ENCODE results near the gene EXTL1.

Gene EXTL1

DNA sequence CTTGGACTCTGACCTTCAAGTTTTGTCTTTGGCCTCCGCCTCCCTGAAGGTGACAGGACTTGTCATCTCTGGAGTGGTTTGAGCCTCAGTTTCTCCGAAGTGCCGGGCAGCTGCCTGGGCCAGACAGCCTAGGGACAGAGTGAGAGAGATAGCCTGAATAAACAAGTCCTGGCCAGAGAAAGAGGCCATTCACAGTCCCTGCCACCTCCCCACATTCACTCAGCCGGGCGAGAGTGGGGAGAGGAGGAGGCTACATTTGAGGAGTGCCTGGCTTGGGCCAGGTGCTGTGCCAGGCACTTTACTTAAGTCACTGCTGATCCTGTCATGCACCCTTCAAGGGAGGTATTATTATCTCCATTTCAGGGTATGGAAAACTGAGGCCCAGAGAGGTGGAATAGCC is 3.5 kb downstream of the EXTL1 start:
- no peak for DNase-seq

DNA sequence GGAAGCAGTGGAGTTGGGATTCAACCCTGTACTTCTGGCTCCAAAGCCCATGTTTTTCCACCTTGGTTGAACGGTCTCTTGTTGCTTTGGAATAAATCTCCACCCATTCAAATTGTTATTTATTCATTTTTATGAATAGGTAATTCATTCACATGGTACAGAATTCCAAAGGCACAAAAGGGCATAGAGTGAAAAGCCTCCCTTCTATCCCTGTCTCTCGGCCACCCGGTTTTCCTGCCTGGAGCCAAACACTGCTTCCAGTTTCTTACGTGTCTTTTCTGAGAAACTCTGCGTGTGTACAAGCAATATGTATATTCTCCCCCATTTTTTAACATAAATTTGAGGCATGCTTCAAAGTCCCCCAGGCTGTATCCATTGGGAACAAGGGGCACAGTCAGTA is 3.9 kb downstream of the EXTL1 start:
- no peak for DNase-seq

DNA sequence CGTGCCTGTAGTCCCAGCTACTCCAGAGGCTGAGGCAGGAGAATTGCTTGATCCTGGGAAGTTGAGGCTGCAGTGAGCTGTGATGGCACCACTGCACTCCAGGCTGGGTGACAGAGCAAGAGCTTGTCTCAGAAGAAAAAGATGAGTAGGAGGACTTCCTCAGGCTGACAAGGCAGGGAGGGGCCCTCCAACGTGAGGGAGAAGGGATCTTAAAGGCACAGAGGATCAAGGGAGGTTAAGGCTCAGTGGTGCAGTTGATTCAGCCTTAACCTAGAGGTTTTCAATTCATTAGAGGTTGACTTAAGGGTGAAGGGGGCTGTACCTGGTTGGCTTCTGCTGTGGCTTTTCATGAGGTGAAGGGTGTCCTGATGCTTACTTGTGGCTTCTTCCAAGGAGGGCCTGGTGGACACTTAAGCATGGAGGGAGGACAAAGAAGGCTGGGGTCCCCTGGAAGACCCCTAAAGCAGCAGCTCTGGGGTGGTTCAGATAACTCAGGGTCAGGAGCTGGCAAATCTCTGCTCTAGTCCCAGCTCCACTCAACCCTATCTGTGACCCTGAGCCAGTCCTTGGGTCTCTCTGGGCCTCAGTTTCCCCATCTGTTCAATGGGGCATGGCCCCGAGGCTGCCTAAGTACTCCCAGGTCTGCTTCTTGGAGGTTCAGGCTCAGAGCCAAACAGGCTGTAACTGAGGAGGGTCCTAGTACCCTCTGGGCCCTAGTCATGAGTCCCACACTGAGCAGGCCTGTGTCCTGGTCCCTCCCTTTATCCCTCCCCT is 6.3 kb downstream of the EXTL1 start:
- no peak for DNase-seq

GRCh38 chr1:26028490-26028980 is 7.0 kb downstream of the EXTL1 start:
- no peak for DNase-seq

GRCh38 chr1:26029054-26029863 is 7.7 kb downstream of the EXTL1 start:
- DNase-seq = no peak

GRCh38 chr1:26029864-26030481 is 8.4 kb downstream of the EXTL1 start:
- DNase-seq = no peak

GRCh38 chr1:26031196-26031595 is 9.6 kb downstream of the EXTL1 start:
- no peak for DNase-seq

GRCh38 chr1:26031611-26032220 is 10.1 kb downstream of the EXTL1 start:
- DNase-seq = no peak

GRCh38 chr1:26032656-26033357 is 11.2 kb downstream of the EXTL1 start:
- DNase-seq = no peak

- no peak for DNase-seq
Observed at GRCh38 chr1:26034504-26035202, 13.1 kb downstream of the EXTL1 start.

DNA sequence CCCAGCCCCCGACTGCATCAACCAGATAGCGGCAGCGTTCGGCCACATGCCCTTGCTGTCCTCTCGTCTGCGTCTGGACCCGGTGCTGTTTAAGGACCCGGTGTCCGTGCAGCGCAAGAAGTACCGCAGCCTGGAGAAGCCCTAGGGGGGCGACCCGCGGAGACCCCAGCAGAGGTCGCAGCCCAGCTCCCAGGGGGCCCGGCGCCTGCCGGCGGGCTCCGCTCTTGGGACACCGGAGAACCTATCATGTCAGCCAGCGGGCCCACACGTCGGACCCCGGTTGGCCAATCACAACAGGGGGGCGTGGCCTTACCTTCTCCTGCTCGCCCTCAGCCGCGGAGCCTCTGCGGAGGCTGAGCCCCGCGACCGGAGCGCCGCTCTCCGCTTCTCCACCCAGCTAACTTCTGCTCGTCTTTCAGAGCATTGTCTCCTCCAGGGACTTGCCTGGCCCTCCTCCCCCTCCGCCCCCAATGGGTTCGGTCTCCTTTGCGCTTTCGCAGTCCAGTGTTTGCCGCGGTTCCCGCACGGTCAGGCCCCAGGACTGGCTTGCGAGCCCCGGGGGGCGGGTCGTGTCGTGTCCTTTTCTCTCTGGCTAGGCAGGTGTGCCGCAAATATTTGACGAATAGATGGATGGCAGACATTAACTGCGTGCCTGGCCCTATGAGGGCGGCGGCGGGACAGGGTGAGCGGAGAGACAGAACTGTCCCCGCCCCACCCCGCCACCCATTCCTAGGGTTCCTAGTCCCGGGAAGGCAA is 13.8 kb downstream of the EXTL1 start:
- DNase-seq = peak; percentile 93

DNA sequence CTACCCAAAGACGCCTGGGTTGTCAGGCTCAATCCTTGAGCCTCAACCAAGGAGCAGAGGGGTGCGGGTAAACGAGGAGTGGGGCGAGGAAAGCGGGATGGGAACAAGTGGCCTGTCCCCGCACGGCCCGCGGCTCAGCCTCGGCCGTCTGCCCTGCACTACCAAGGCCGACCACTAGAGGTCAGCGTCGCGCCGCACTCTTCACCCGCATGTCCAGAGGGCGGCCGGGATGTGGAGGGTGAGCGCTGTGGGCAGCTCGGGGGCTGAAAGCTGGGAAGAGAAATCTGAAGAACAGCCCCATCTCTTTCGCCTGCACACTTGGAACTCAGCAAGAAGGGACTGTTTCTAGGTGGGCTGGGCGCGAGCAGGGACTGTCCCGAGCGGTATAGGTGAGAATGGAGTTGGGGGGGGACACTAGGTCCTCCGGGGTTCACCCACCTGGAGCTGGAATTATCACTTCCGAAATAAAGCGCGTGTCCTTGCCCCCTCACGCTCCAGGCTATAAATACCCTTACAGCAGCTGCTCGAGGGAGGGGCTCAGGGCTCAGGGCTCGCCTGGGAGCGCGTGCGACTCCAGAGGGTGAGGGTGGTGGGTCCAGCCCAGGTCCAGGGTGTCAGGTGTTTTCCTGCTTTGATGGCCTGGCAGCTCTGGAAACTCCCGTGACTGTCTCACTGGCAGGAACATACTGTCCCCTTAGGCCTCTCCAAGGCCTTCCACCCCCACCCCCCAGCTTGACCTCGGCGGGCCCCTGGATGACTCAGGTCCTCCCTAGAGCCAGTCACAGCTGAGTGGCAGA is 14.6 kb downstream of the EXTL1 start:
- DNase-seq = peak; percentile 97

DNA sequence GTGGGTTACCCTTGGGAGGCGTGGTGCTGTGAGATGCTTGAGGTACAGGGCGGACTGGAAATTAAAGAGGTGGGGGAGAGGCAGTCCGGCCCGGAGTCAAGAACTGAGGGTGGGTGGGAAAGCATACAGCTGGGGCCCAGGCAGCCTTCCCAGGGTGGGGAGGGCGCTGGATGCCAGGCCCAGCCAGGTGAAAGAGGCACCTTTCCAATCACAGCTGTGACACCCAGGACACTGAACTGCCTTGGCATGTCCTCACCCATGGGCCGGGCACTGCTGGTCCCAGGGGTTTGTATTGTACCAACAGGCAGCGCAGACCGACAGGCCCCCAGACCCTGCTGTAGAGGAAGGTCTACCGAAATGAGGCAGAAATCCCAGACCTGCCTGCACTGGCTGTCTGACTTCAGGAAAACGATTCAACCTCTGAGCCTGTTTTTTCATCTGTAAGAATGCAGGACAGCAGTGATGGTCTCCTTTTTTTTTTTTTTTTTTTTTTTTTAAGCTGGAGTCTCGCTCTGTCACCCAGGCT is 15.2 kb downstream of the EXTL1 start:
- DNase-seq = no peak

GRCh38 chr1:26037904-26038303 is 16.3 kb downstream of the EXTL1 start:
- no peak for DNase-seq

DNA sequence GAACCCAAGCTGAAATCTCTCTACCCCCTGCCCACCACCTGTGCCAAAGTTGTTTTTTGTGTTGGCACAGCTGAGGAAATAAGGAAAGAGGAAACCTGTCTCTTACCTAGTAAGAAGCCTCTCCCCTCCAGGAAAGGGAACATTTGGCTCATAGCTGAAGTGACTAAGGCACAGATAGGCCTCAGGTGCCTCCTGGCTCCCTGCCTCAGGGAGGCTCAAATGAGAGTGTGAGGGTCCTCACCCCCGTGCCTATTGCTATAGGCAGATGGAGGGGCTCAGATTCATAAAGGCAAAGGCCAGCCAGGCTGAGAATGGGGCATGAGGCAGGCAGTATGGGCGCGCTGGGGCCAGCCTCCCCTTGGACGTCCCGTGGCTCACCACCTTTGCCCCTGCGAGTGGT is 16.9 kb downstream of the EXTL1 start:
- DNase-seq = no peak

DNA sequence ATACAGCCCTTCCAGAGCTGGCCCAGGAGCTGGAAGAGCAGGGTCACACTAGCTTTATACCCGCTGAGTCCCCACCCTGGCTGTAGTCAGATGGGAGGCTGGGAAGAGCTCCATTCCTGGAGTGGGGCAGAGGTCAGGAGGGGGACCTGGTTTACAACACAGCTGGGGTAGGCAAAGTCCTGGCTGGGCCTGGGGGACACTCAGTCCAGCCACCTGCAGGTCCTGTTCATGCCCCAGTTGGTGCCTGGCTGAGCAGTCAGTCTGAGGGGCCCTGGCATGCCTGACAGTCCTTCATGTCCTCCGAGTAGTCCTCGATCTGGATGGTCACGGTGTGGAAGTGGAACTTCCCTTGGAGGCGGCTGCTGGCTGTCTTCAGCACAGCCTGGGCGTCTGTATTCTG is 17.3 kb downstream of the EXTL1 start:
- DNase-seq = no peak

GRCh38 chr1:26041401-26041800 is 19.8 kb downstream of the EXTL1 start:
- DNase-seq = no peak

- DNase-seq = no peak
Observed at GRCh38 chr1:26041978-26042377, 20.4 kb downstream of the EXTL1 start.

DNA sequence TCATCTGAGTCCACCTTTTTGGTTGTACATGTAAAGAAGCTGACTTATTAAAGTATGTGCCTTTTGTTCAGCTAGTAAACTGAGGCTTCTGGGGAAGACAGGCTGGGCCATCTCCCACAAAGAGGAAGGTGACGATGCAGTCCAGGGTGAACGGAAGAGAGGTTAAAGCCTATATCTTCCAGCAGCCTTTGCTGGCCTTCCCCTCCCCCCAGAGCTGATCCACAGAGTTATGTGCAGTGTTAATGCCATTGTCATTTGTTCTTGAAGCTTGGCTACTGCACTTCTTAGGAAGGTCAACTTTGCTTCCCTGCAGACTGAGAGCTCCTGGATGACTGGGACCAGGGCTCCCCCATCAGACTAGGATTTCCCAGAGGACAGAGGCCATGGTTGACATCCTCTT is 22.2 kb downstream of the EXTL1 start:
- no peak for DNase-seq

GRCh38 chr1:26044414-26044813 is 22.8 kb downstream of the EXTL1 start:
- no peak for DNase-seq
